ENCODE results near the gene ABLIM2. TPM values are rescaled to one million over a fixed set of nuclear protein-coding genes. Genes with fewer than 3 reads are reported as not detected.

Gene ABLIM2
- total RNA-seq, 1 experiment from 2014 or later, result 2.7 TPM

- peak overlapping the region; percentile 59 for H3K4me3 ChIP-seq (ENCODE audit: low read depth, low read length, poor library complexity, severe bottlenecking)
Observed at GRCh38 chr4:8157496-8157895, 1.1 kb downstream of the ABLIM2 start.

GRCh38 chr4:8156617-8157016 lies 2.0 kb downstream of the ABLIM2 start:
- intact Hi-C loops (cut with micrococcal nuclease; ENCODE audit: unreplicated experiment), result no loop called here
- no peak for TF ChIP-seq EZH2 (IDR thresholded peaks at IDR 0.05; ENCODE audit: borderline replicate concordance, low read depth, low read length, poor library complexity, severe bottlenecking)
- TF ChIP-seq CTCF (conservative IDR thresholded peaks at IDR 0.05; ENCODE audit: low read depth, low read length), result no peak
- Histone ChIP-seq H3K36me3 (ENCODE audit: insufficient read depth, low read length, poor library complexity, severe bottlenecking) (no peaks in the 10 kb centered on the region), H3K4me1 (ENCODE audit: insufficient read depth, low read length, poor library complexity, severe bottlenecking) (peaks cover 23% of the 10 kb centered on the region), H3K27me3 (replicated peaks; ENCODE audit: insufficient read depth, low read depth, low read length, poor library complexity) (peaks cover 12% of the 10 kb centered on the region), H3K4me3 (ENCODE audit: low read depth, low read length, poor library complexity, severe bottlenecking) (no peak overlapping the region), H3K27ac (ENCODE audit: low read depth, low read length, poor library complexity, severe bottlenecking) (no peak overlapping the region), H3K9me3 (ENCODE audit: low read depth, low read length, poor library complexity, severe bottlenecking) (no peaks in the 10 kb centered on the region)
- ChIA-PET CTCF (no interaction called here), POLR2A (ENCODE audit: low non-redundant PET) (no interaction called here)
- no peak for DNase-seq (ENCODE audit: low spot score)
- no TSS peak for BruUV-seq (replicated peaks)

More at GRCh38 chr4:8157496-8157895, 1.1 kb downstream of the ABLIM2 start:
- H3K4me1 ChIP-seq (ENCODE audit: insufficient read depth, low read length, poor library complexity, severe bottlenecking), result peaks cover 23% of the 10 kb centered on the region
- CTCF ChIA-PET, result no interaction called here
- H3K36me3 ChIP-seq (ENCODE audit: insufficient read depth, low read length, poor library complexity, severe bottlenecking), result no peaks in the 10 kb centered on the region
- H3K9me3 ChIP-seq (ENCODE audit: low read depth, low read length, poor library complexity, severe bottlenecking), result no peaks in the 10 kb centered on the region
- POLR2A ChIA-PET (ENCODE audit: low non-redundant PET), result no interaction called here
- TF ChIP-seq CTCF (conservative IDR thresholded peaks at IDR 0.05; ENCODE audit: low read depth, low read length) (no peak), EZH2 (IDR thresholded peaks at IDR 0.05; ENCODE audit: borderline replicate concordance, low read depth, low read length, poor library complexity, severe bottlenecking) (no peak)
- BruUV-seq (replicated peaks), result no TSS peak
- peak; percentile 61 for DNase-seq (ENCODE audit: low spot score)
- H3K27me3 ChIP-seq (replicated peaks; ENCODE audit: insufficient read depth, low read depth, low read length, poor library complexity), result peaks cover 12% of the 10 kb centered on the region
- H3K27ac ChIP-seq (ENCODE audit: low read depth, low read length, poor library complexity, severe bottlenecking), result no peak overlapping the region
- intact Hi-C loops (cut with micrococcal nuclease; ENCODE audit: unreplicated experiment), result no loop called here

- Histone ChIP-seq H3K4me1 (ENCODE audit: insufficient read depth, low read length, poor library complexity, severe bottlenecking) (peaks cover 23% of the 10 kb centered on the region), H3K27ac (ENCODE audit: low read depth, low read length, poor library complexity, severe bottlenecking) (no peak overlapping the region), H3K4me3 (ENCODE audit: low read depth, low read length, poor library complexity, severe bottlenecking) (no peak overlapping the region), H3K27me3 (replicated peaks; ENCODE audit: insufficient read depth, low read depth, low read length, poor library complexity) (peaks cover 12% of the 10 kb centered on the region), H3K36me3 (ENCODE audit: insufficient read depth, low read length, poor library complexity, severe bottlenecking) (no peaks in the 10 kb centered on the region), H3K9me3 (ENCODE audit: low read depth, low read length, poor library complexity, severe bottlenecking) (no peaks in the 10 kb centered on the region)
- TF ChIP-seq EZH2 (IDR thresholded peaks at IDR 0.05; ENCODE audit: borderline replicate concordance, low read depth, low read length, poor library complexity, severe bottlenecking), result no peak
- TF ChIP-seq CTCF (conservative IDR thresholded peaks at IDR 0.05; ENCODE audit: low read depth, low read length), result no peak
- CTCF ChIA-PET, result no interaction called here
- intact Hi-C loops (cut with micrococcal nuclease; ENCODE audit: unreplicated experiment), result no loop called here
- DNase-seq (ENCODE audit: low spot score), result no peak
- BruUV-seq (replicated peaks), result no TSS peak
- POLR2A ChIA-PET (ENCODE audit: low non-redundant PET), result no interaction called here
Observed at GRCh38 chr4:8155660-8156421, 2.8 kb downstream of the ABLIM2 start.
